Subcutaneous adipose tissue (tissue), 4 donors: ENCODE measurements around the gene IPO13. TPM values are rescaled to one million over a fixed set of nuclear protein-coding genes. Genes with fewer than 3 reads are reported as not detected.

Source experiments
- total RNA-seq, 4 donors: library from RNA; depleted of rRNA; stranded (reverse); fragments of >200 nt; gene quantifications; one replicate each; pipeline ENCODE4 v1.1.0, GENCODE V29; 2016
- TF ChIP-seq, protein P1 (sequence below): fragments of 450-650 bp; IDR thresholded peaks from one replicate; pipeline ENCODE4 v1.5.1; 2016; ENCODE audit warnings: low read depth, mild to moderate bottlenecking, control low read depth, antibody characterized with exemption, moderate library complexity

The IPO13 gene
- total RNA-seq, 4 donors from 2014 or later: 17.4 to 18.2 (median 17.8) TPM

DNA sequence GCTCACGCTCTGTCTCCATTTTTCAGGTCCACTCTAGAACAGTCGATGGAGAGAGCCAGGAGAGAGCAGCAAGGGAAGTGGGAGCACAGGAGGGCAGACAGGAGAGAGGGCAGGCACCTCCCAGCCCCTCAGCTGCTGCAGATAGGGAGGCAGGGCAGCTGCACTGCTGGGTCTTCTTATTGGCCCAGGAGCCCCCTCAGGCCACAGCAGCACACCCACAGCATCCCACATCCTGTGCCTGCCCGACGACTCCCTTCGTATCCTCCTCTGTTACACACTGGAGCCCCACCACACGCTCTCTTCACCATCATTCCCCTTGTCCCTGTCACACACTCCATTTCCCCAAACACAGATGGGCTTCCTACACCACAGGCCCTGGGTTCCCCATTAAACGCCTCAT is 26.8 kb upstream of the IPO13 start:
- TF ChIP-seq, protein P1, sequence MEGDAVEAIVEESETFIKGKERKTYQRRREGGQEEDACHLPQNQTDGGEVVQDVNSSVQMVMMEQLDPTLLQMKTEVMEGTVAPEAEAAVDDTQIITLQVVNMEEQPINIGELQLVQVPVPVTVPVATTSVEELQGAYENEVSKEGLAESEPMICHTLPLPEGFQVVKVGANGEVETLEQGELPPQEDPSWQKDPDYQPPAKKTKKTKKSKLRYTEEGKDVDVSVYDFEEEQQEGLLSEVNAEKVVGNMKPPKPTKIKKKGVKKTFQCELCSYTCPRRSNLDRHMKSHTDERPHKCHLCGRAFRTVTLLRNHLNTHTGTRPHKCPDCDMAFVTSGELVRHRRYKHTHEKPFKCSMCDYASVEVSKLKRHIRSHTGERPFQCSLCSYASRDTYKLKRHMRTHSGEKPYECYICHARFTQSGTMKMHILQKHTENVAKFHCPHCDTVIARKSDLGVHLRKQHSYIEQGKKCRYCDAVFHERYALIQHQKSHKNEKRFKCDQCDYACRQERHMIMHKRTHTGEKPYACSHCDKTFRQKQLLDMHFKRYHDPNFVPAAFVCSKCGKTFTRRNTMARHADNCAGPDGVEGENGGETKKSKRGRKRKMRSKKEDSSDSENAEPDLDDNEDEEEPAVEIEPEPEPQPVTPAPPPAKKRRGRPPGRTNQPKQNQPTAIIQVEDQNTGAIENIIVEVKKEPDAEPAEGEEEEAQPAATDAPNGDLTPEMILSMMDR: no peak

DNA sequence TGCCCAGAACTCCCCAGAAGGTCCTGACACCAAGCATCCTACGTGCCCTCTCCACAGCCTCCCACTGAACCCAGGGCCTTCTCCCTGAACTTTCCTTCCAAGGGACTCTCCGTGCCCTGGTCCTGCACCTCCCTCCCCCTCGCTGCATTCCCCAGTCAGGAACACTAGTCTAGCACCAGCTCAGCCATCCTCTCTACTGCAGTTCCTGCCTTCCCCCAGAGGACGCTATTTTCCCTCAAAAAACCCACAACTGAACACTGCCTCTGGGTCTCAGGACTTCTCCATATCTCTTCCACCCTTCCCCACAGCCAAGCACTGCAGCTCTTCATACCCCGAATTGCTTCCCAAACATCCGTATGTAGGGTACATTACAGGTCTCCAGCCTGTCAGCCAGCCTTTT is 25.7 kb upstream of the IPO13 start:
- TF ChIP-seq, protein P1: no peak

DNA sequence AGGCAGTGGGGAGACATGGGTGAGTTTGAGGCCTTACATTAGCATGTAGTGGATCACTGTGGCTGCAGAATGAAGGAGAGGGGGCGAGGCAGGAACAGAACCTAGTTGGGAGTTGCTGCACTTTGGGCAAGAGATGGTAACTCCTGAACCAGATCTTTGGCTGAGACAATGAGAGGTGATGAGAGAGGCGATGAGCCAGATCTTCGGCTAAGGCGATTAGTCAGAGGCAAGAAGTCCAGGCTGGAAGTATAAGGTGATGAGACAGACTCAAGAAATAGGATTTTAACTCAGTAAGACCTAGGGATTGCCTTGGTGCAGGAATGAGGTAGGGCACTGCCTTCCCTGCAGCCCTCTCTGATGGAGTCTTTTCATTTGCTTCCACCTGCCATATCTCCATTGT is 22.2 kb upstream of the IPO13 start:
- TF ChIP-seq, protein P1: no peak

DNA sequence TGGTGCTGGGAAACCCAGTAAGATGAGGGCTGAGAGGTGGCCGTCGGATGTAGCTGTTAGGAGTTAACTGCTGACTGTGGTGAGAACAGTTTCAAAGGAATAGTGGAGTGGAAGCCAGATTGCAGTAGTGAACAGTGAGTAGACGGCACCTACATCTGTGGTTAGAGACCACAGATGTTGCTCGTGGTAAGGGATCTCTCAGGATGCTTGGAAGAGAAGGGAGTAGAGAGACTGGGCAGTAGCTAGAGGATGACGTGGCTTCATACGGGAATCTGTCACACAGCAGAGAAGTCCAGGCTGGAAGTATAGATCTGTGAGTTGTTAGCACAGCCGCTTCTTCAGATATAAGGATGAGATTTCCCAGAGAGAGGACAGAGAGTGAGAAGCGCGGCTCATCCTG is 20.9 kb upstream of the IPO13 start:
- TF ChIP-seq, protein P1: no peak

DNA sequence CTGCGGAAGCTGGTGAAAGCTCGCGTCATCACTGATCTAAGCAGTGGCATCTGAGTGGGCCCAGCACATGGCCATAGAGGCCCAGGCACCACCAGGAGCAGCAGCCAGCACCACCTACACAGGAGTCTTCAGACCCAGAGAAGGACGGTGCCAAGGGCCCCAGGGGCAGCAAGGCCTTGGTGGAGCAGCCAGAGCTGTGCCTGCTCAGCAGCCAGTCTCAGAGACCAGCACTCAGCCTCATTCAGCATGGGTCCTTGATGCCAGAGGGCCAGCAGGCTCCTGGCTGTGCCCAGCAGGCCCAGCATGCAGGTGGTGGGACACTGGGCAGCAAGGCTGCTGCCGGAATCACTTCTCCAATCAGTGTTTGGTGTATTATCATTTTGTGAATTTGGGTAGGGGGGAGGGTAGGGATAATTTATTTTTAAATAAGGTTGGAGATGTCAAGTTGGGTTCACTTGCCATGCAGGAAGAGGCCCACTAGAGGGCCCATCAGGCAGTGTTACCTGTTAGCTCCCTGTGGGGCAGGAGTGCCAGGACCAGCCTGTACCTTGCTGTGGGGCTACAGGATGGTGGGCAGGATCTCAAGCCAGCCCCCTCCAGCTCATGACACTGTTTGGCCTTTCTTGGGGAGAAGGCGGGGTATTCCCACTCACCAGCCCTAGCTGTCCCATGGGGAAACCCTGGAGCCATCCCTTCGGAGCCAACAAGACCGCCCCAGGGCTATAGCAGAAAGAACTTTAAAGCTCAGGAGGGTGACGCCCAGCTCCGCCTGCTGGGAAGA is 16.4 kb upstream of the IPO13 start:
- TF ChIP-seq, protein P1: no peak

DNA sequence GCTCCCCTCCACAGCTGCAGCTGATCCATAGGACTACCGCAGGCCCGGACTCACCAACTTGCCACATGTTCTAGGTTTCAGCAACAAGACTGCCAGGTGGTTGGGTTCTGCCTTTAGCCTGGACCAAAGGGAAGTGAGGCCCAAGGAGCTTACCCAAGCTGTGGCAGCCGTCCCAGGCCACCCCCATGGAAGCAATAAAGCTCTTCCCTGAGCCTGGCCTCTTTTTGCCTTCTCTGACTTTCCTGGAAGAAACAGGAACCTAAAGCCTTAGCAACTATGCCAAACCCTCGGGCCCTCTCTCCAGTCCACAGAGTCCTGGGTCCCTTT is 15.8 kb upstream of the IPO13 start:
- TF ChIP-seq, protein P1: no peak

DNA sequence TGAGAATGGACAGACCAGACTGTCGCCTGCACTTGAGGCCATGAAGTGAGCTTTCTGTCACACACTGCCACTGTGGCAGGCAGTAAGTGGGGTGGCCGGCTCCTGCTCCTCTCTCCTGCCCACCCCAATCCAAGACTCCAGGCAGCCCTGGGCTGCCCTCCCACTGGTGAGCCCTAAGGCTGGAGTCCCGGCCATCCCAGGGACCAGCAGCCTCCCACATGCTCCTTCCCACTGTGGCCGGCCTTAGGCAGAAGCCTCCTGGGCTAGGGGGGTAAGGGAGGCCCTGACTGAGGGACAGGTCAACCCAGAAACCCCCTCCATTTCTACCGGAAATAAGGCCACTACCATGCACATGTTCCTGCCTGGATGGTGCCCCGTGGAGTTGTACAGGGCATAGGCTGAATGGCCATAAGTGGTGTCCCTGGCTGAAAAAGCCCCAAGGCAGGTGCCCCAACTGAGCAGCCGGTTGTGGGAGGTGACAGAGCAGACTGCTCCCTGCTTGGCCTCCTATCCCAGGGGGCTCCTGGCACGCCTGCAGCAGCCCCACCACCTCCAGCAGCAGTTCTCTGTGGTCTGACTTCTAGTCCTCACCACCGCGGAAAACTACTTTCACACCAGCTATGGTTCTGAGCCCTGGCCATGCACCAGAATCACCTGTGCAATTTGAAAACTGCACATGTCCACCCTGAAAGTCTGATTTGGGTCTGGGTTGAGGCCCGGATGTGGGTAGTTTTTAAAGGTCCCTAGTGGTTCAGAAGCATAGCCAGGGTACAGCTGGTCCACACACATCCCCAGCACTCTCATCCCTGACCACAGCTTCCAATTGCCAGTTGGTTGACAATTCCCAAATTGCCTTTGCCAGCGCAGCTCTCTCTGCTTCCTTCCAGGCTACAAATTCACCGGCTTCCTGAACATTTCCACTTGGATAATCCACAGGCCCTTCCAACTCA is 14.8 kb upstream of the IPO13 start:
- TF ChIP-seq, protein P1: no peak
